Sigmoid colon (tissue), 4 donors: ENCODE data around the gene CCNQ.

Experiments
- EP300 ChIP-seq, 4 donors: sonication (generic); formaldehyde crosslinking; IDR thresholded peaks; one replicate each; pipeline ENCODE4 v1.6.1; 2017; ENCODE audit warnings: antibody characterized with exemption in 4 of 4
- POLR2A ChIP-seq, 2 donors: fragments of 450-650 bp; IDR thresholded peaks; one replicate each; pipeline ENCODE4 v1.6.1; 2016; ENCODE audit warnings: antibody characterized with exemption in 2 of 2, mild to moderate bottlenecking in 2 of 2, moderate library complexity in 2 of 2
- POLR2AphosphoS5 ChIP-seq, 4 donors: sonication (generic); formaldehyde crosslinking; IDR thresholded peaks; one replicate each; pipeline ENCODE4 v1.6.1; 2017; ENCODE audit warnings: antibody characterized with exemption in 4 of 4
- TF ChIP-seq, protein P1 (sequence below), 4 experiments: fragments of 450-650 bp in 3 of 4; fragments of 200-600 bp in 1 of 4; IDR thresholded peaks; one replicate each; pipeline ENCODE4 v1.5.1; 2016 to 2019; ENCODE audit warnings: antibody characterized with exemption in 4 of 4, mild to moderate bottlenecking in 3 of 4, moderate library complexity in 2 of 4

DNA sequence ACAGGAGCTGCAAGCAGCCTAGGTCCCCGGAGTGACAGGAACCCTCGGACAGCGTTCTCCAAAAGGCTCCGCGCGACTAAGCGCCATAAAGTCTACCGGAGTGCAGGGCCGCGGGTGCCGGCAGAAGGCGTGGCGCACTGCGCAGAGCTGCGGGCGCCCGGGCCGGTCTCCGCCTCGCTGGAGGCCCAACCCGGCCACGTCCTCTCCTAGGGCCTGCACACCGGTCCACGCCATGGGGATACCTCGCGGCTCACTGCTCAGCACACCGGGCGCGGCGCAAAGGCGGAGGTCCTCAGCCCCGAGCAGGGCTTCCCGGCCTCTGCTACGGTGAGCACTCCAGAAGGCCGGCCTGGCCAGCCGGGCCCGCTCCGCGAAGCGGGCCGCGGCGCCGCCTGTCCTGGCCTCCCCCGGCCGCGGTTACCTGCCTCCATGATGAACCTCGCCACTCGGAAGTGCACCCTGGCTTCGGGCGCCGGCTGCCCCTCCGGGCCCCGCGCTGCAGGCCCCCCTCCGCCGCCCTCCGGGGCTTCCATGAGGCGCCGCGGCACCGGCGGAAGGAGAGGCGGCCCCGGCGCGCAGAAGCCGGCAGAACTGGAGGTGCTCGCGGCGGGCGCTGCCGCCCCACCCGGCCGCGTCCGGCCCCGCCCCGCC is at the start of gene CCNQ:
- TF ChIP-seq, protein P1, sequence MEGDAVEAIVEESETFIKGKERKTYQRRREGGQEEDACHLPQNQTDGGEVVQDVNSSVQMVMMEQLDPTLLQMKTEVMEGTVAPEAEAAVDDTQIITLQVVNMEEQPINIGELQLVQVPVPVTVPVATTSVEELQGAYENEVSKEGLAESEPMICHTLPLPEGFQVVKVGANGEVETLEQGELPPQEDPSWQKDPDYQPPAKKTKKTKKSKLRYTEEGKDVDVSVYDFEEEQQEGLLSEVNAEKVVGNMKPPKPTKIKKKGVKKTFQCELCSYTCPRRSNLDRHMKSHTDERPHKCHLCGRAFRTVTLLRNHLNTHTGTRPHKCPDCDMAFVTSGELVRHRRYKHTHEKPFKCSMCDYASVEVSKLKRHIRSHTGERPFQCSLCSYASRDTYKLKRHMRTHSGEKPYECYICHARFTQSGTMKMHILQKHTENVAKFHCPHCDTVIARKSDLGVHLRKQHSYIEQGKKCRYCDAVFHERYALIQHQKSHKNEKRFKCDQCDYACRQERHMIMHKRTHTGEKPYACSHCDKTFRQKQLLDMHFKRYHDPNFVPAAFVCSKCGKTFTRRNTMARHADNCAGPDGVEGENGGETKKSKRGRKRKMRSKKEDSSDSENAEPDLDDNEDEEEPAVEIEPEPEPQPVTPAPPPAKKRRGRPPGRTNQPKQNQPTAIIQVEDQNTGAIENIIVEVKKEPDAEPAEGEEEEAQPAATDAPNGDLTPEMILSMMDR (IDR thresholded peaks at IDR 0.05) = no peak
- TF ChIP-seq POLR2A (IDR thresholded peaks at IDR 0.05) (no peak), EP300 (IDR thresholded peaks at IDR 0.05) (no peak), POLR2AphosphoS5 (IDR thresholded peaks at IDR 0.05) (peak in 1 of 4 donors; percentile 26)
